Gastroesophageal sphincter (tissue), 3 donors: ENCODE measurements around the gene KIAA0408.

Experiments
- CTCF ChIP-seq, 4 experiments: fragments of 200-600 bp in 2 of 4; fragments of 450-650 bp in 2 of 4; sonication (generic) in 1 of 4; IDR thresholded peaks; one replicate each; pipeline ENCODE4 v1.5.1; 2017 to 2019; ENCODE audit warnings: antibody characterized with exemption in 4 of 4, mild to moderate bottlenecking in 2 of 4, moderate library complexity in 2 of 4
- EP300 ChIP-seq: sonication (generic); formaldehyde crosslinking; IDR thresholded peaks from one replicate; pipeline ENCODE4 v1.6.1; 2017; ENCODE audit warnings: antibody characterized with exemption, mild to moderate bottlenecking
- POLR2A ChIP-seq, 2 donors: fragments of 450-650 bp; IDR thresholded peaks; one replicate each; pipeline ENCODE4 v1.6.1; 2017; ENCODE audit warnings: antibody characterized with exemption in 2 of 2, mild to moderate bottlenecking in 2 of 2, moderate library complexity in 1 of 2
- POLR2AphosphoS5 ChIP-seq: sonication (generic); formaldehyde crosslinking; IDR thresholded peaks from one replicate; pipeline ENCODE4 v1.6.1; 2017; ENCODE audit warnings: antibody characterized with exemption

GRCh38 chr6:127458817-127459216 lies 372 bp downstream of the KIAA0408 start:
- TF ChIP-seq CTCF (IDR thresholded peaks at IDR 0.05) (no peak), POLR2A (IDR thresholded peaks at IDR 0.05) (no peak), POLR2AphosphoS5 (no peak), EP300 (no peak)
